Kidney (tissue), 14 donors: Measurements from ENCODE around the gene PXDC1. TPM values are rescaled to one million over a fixed set of nuclear protein-coding genes. Genes with fewer than 3 reads are reported as not detected.

Source experiments
- DNase-seq, 5 donors: peaks; one replicate each; pipeline ENCODE4 v3.0.0-alpha.2; 2013 to 2020
- FAIRE-seq: peaks from 2 replicates; lab custom pipeline; 2012; peaks lifted over from hg19 to GRCh38; lab: Jason Lieb, UNC
- H3K27ac ChIP-seq, 2 donors: one replicate each; pipeline ENCODE4 v1.7.0; 2013; ENCODE audit warnings: low read depth in 2 of 2, low read length in 2 of 2, inconsistent platforms in 1 of 2
- H3K27me3 ChIP-seq: one replicate; pipeline ENCODE4 v1.7.1; 2013; ENCODE audit warnings: low read length, inconsistent platforms; ENCODE audit not compliant: control insufficient read depth, insufficient read depth
- H3K36me3 ChIP-seq, 3 donors: one replicate each; pipeline versions ENCODE4 v1.7.0 to v1.7.1; 2013; ENCODE audit warnings: low read length in 3 of 3, control low read depth in 1 of 3, inconsistent platforms in 1 of 3; ENCODE audit not compliant: insufficient read depth in 3 of 3, control insufficient read depth in 2 of 3
- H3K4me1 ChIP-seq, 3 donors: one replicate each; pipeline versions ENCODE4 v1.7.0 to v1.7.1; 2013; ENCODE audit warnings: low read length in 3 of 3, inconsistent platforms in 1 of 3, low read depth in 1 of 3; ENCODE audit not compliant: control insufficient read depth in 2 of 3, insufficient read depth in 2 of 3
- H3K4me3 ChIP-seq, 3 donors: one replicate each; pipeline versions ENCODE4 v1.7.0 to v1.8.1; 2013; ENCODE audit warnings: low read length in 3 of 3, control low read depth in 1 of 3, inconsistent platforms in 1 of 3
- H3K9ac ChIP-seq, 3 donors: one replicate each; pipeline versions ENCODE4 v1.7.0 to v1.7.1; 2013; ENCODE audit warnings: low read length in 3 of 3, control low read depth in 1 of 3, inconsistent platforms in 1 of 3
- H3K9me3 ChIP-seq, 3 donors: one replicate each; pipeline versions ENCODE4 v1.7.0 to v1.7.1; 2013; ENCODE audit warnings: low read length in 3 of 3, control low read depth in 1 of 3, inconsistent platforms in 1 of 3; ENCODE audit not compliant: control insufficient read depth in 2 of 3, insufficient read depth in 1 of 3
- CTCF ChIP-seq: IDR thresholded peaks from 3 replicates; pipeline ENCODE4 v1.5.1; 2012; ENCODE audit warnings: mild to moderate bottlenecking, moderate library complexity, borderline replicate concordance; ENCODE audit not compliant: insufficient read depth; ENCODE audit errors: extremely low read depth
- intact Hi-C: fragments of 100-400 bp; cut with DNase I; formaldehyde crosslinking; loops from one replicate; pipeline ENCODE4 v1.11.1; 2022
- polyA plus RNA-seq: library from polyadenylated mRNA; stranded (reverse); fragments of 350-450 nt; fragmentation: Illumina TruSeq; extraction: RNeasy Lipid Tissue Mini Kit (QIAGEN cat#74804); gene quantifications from one replicate; pipeline ENCODE4 v1.2.3, GENCODE V29; 2014; ENCODE audit warnings: low read depth, low replicate concordance; ENCODE audit not compliant: insufficient read depth
- total RNA-seq: library from RNA; stranded (reverse); fragmentation: NEBNext Ultra II Directional; extraction: Animal tissue kit (Norgen Biotek cat#: 25700); gene quantifications from one replicate; pipeline ENCODE4 v1.2.1, GENCODE V29; 2021
- donor health status: control.
- donor health status: control.
- donor health status: control.
- donor health status: control.
- donor health status: control.
- donor health status: DM: yes; HTN: yes; CAD: no.
- donor health status: Normal renal cell carcinoma (clear cell type).

PXDC1 gene
- total and polyA plus RNA-seq, 2 donors from 2014 or later: 28.9 to 35.0 TPM

- no peak overlapping the region for H3K4me3 ChIP-seq
- intact Hi-C loops: no loop called here
- FAIRE-seq: no peak
These were observed 42.0 kb upstream of the PXDC1 start for GRCh38 chr6:3793545-3793944.

GRCh38 chr6:3791526-3792203, 40.2 kb upstream of the PXDC1 start:
- H3K27ac ChIP-seq: no peak overlapping the region
- no peak for FAIRE-seq
- intact Hi-C loops: no loop called here
- no peak overlapping the region for H3K9ac ChIP-seq
- H3K4me1 ChIP-seq: peaks cover 0 to 23% (median 8%) of the 10 kb centered on the region in 3 donors
- TF ChIP-seq CTCF: no peak
- no peak overlapping the region for H3K4me3 ChIP-seq
- H3K36me3 ChIP-seq: no peaks in the 10 kb centered on the region
- H3K9me3 ChIP-seq: no peaks in the 10 kb centered on the region
- DNase-seq: no peak
- no peaks in the 10 kb centered on the region for H3K27me3 ChIP-seq

More at GRCh38 chr6:3793545-3793944, 42.0 kb upstream of the PXDC1 start:
- Histone ChIP-seq H3K27ac (no peak overlapping the region), H3K36me3 (no peaks in the 10 kb centered on the region), H3K9me3 (no peaks in the 10 kb centered on the region), H3K27me3 (no peaks in the 10 kb centered on the region), H3K9ac (no peak overlapping the region), H3K4me1 (peaks cover 3 to 40% (median 13%) of the 10 kb centered on the region in 3 donors)
- TF ChIP-seq CTCF: no peak
- DNase-seq: no peak

- Histone ChIP-seq H3K9me3 (no peaks in the 10 kb centered on the region), H3K9ac (no peak overlapping the region), H3K27me3 (no peaks in the 10 kb centered on the region), H3K36me3 (no peaks in the 10 kb centered on the region), H3K4me1 (peaks cover 0 to 16% (median 8%) of the 10 kb centered on the region in 3 donors), H3K4me3 (no peak overlapping the region), H3K27ac (peak overlapping the region; percentile 92)
- no peak for FAIRE-seq
- TF ChIP-seq CTCF: no peak
- DNase-seq: no peak
- intact Hi-C loops: no loop called here
These were observed 38.5 kb upstream of the PXDC1 start for GRCh38 chr6:3789896-3790558.
